BJ (cell line): ENCODE results near the gene GUCY2D. TPM values are rescaled to one million over a fixed set of nuclear protein-coding genes. Genes with fewer than 3 reads are reported as not detected.

Experiments
- CTCF ChIA-PET: fragments of 350-600 bp; formaldehyde crosslinking; extraction: SDS; loops from one replicate; lab custom pipeline; 2021; ENCODE audit warnings: antibody characterized with exemption, inconsistent platforms; lab: Yijun Ruan, JAX
- POLR2A ChIA-PET: fragments of 300-600 bp; sonication (Branson Sonifier 250); formaldehyde crosslinking; extraction: SDS; loops from one replicate; lab custom pipeline; 2021; ENCODE audit warnings: antibody characterized with exemption; lab: Charles Lee
- DNase-seq: peaks from one replicate; pipeline ENCODE4 v3.0.0-alpha.2; 2011; ENCODE audit warnings: low read depth
- H3K27me3 ChIP-seq: 2 replicates; pipeline ENCODE4 v1.6.0; 2011; ENCODE audit warnings: low read length; ENCODE audit not compliant: control insufficient read depth, insufficient read depth
- H3K36me3 ChIP-seq: 2 replicates; pipeline ENCODE4 v1.5.1; 2011; ENCODE audit warnings: low read length; ENCODE audit not compliant: control insufficient read depth, insufficient read depth
- H3K4me3 ChIP-seq: 2 replicates; pipeline ENCODE4 v1.5.1; 2011; ENCODE audit warnings: low read depth, mild to moderate bottlenecking, control low read depth, low read length
- CTCF ChIP-seq: IDR thresholded peaks from 2 replicates; pipeline ENCODE4 v1.5.1; 2011; ENCODE audit warnings: low read depth, mild to moderate bottlenecking, control low read depth, inconsistent platforms, low read length, moderate library complexity; ENCODE audit not compliant: insufficient read depth
- polyA plus RNA-seq: library from polyadenylated mRNA; depleted of rRNA; stranded (reverse); fragments of >200 nt; gene quantifications from 2 replicates; pipeline ENCODE4 v1.2.3, GENCODE V29; 2011

GUCY2D gene
- polyA plus RNA-seq, 1 experiment, result 0.01 TPM

GRCh38 chr17:7974638-7975131 lies 27.7 kb upstream of the GUCY2D start:
- ChIA-PET POLR2A (no interaction called here), CTCF (interaction anchor here (1.0 kb wide), 1 partner anchor 14 kb away, joined by 3 read pairs; no protein-coding TSS in a partner anchor)
- no peak for TF ChIP-seq CTCF
- H3K36me3 ChIP-seq, result no peaks in the 10 kb centered on the region
- H3K27me3 ChIP-seq, result peaks cover 4% of the 10 kb centered on the region
- DNase-seq, result no peak
- H3K4me3 ChIP-seq, result no peak overlapping the region

GRCh38 chr17:7977039-7977438 lies 25.4 kb upstream of the GUCY2D start:
- TF ChIP-seq CTCF, result no peak
- no peaks in the 10 kb centered on the region for H3K36me3 ChIP-seq
- ChIA-PET CTCF (interaction anchor here (1.4 kb wide), 1 partner anchor 12 kb away, joined by 5 read pairs; no protein-coding TSS in a partner anchor), POLR2A (no interaction called here)
- peaks cover 1% of the 10 kb centered on the region; the same call in 1 of the 2 replicates for H3K27me3 ChIP-seq
- no peak overlapping the region for H3K4me3 ChIP-seq
- no peak for DNase-seq

- CTCF ChIA-PET, result interaction anchor here (5.3 kb wide), 1 partner anchor 12 kb away, joined by 50 read pairs; no protein-coding TSS in a partner anchor
- no peak for DNase-seq
- no peak overlapping the region for H3K4me3 ChIP-seq
- H3K36me3 ChIP-seq, result no peaks in the 10 kb centered on the region
- no peaks in the 10 kb centered on the region for H3K27me3 ChIP-seq
- POLR2A ChIA-PET, result no interaction called here
- no peak for TF ChIP-seq CTCF
Observed at GRCh38 chr17:7977805-7978204, 24.6 kb upstream of the GUCY2D start.

- no peak for DNase-seq
- POLR2A ChIA-PET, result no interaction called here
Observed at GRCh38 chr17:7982173-7982572, 20.2 kb upstream of the GUCY2D start.

GRCh38 chr17:7982666-7983065 lies 19.7 kb upstream of the GUCY2D start:
- no peaks in the 10 kb centered on the region for H3K36me3 ChIP-seq
- no peak for DNase-seq
- TF ChIP-seq CTCF, result peak; percentile 26
- H3K4me3 ChIP-seq, result no peak overlapping the region
- no peaks in the 10 kb centered on the region for H3K27me3 ChIP-seq
- ChIA-PET CTCF (interaction anchor here (1.2 to 5.3 kb wide), 8 partner anchors 7 to 78 kb away, joined by 3 to 50 read pairs (median 8); no protein-coding TSS in a partner anchor), POLR2A (interaction anchor here (0.5 kb wide), 1 partner anchor 136 kb away, joined by 13 read pairs; no protein-coding TSS in a partner anchor)

More at GRCh38 chr17:7982173-7982572, 20.2 kb upstream of the GUCY2D start:
- Histone ChIP-seq H3K36me3 (no peaks in the 10 kb centered on the region), H3K4me3 (no peak overlapping the region), H3K27me3 (no peaks in the 10 kb centered on the region)
- CTCF ChIA-PET, result interaction anchor here (1.2 to 5.3 kb wide), 9 partner anchors 8 to 78 kb away, joined by 3 to 50 read pairs (median 6); no protein-coding TSS in a partner anchor
- TF ChIP-seq CTCF, result no peak
